Skeletal muscle satellite cell (primary cell): ENCODE measurements around the gene ITGA1.

Experiments used
- H3K27me3 ChIP-seq: 2 replicates; pipeline ENCODE4 v1.7.0; 2013; ENCODE audit warnings: low read length; ENCODE audit not compliant: control insufficient read depth, insufficient read depth
- H3K36me3 ChIP-seq: 2 replicates; pipeline ENCODE4 v1.7.0; 2013; ENCODE audit warnings: mild to moderate bottlenecking, control low read depth, low read length; ENCODE audit not compliant: insufficient read depth
- H3K4me1 ChIP-seq: 2 replicates; pipeline ENCODE4 v1.7.0; 2013; ENCODE audit warnings: low read length; ENCODE audit not compliant: control insufficient read depth, insufficient read depth
- H3K4me2 ChIP-seq: 2 replicates; pipeline ENCODE4 v1.7.0; 2013; ENCODE audit warnings: mild to moderate bottlenecking, low read length
- H3K4me3 ChIP-seq: 2 replicates; pipeline ENCODE4 v1.7.0; 2013; ENCODE audit warnings: low read length
- H3K9ac ChIP-seq: 2 replicates; pipeline ENCODE4 v1.7.0; 2013; ENCODE audit warnings: mild to moderate bottlenecking, low read depth, low read length, moderate library complexity
- H3K9me3 ChIP-seq: replicated peaks from 2 replicates; pipeline ENCODE4 v1.7.0; 2013; ENCODE audit warnings: mild to moderate bottlenecking, control low read depth, low read length

The ITGA1 gene

GRCh38 chr5:52754051-52754450 is 33.7 kb upstream of the ITGA1 start:
- no peak overlapping the region for H3K4me3 ChIP-seq
- no peaks in the 10 kb centered on the region for H3K27me3 ChIP-seq
- no peak overlapping the region for H3K4me2 ChIP-seq
- H3K9ac ChIP-seq, result no peak overlapping the region
- H3K9me3 ChIP-seq, result no peaks in the 10 kb centered on the region
- H3K36me3 ChIP-seq, result no peaks in the 10 kb centered on the region
- no peaks in the 10 kb centered on the region for H3K4me1 ChIP-seq

GRCh38 chr5:52757527-52757926 is 30.2 kb upstream of the ITGA1 start:
- Histone ChIP-seq H3K9me3 (no peaks in the 10 kb centered on the region), H3K4me1 (no peaks in the 10 kb centered on the region), H3K27me3 (no peaks in the 10 kb centered on the region), H3K4me3 (no peak overlapping the region), H3K4me2 (no peak overlapping the region), H3K9ac (no peak overlapping the region), H3K36me3 (no peaks in the 10 kb centered on the region)

GRCh38 chr5:52758014-52758413 is 29.7 kb upstream of the ITGA1 start:
- H3K4me1 ChIP-seq, result no peaks in the 10 kb centered on the region
- H3K9me3 ChIP-seq, result no peaks in the 10 kb centered on the region
- H3K27me3 ChIP-seq, result no peaks in the 10 kb centered on the region
- no peak overlapping the region for H3K4me2 ChIP-seq
- no peak overlapping the region for H3K4me3 ChIP-seq
- no peak overlapping the region for H3K9ac ChIP-seq
- no peaks in the 10 kb centered on the region for H3K36me3 ChIP-seq

- Histone ChIP-seq H3K4me1 (no peaks in the 10 kb centered on the region), H3K9ac (no peak overlapping the region), H3K4me3 (no peak overlapping the region), H3K36me3 (no peaks in the 10 kb centered on the region), H3K9me3 (no peaks in the 10 kb centered on the region), H3K4me2 (no peak overlapping the region), H3K27me3 (no peaks in the 10 kb centered on the region)
Measured at GRCh38 chr5:52759331-52759730, 28.4 kb upstream of the ITGA1 start.

GRCh38 chr5:52760695-52761366 is 26.9 kb upstream of the ITGA1 start:
- Histone ChIP-seq H3K4me2 (no peak overlapping the region), H3K4me3 (no peak overlapping the region), H3K4me1 (no peaks in the 10 kb centered on the region), H3K9me3 (no peaks in the 10 kb centered on the region), H3K27me3 (no peaks in the 10 kb centered on the region), H3K9ac (no peak overlapping the region), H3K36me3 (no peaks in the 10 kb centered on the region)

GRCh38 chr5:52767217-52767743 is 20.4 kb upstream of the ITGA1 start:
- no peaks in the 10 kb centered on the region for H3K36me3 ChIP-seq

GRCh38 chr5:52767766-52768480 is 19.8 kb upstream of the ITGA1 start:
- H3K27me3 ChIP-seq, result no peaks in the 10 kb centered on the region
- H3K4me1 ChIP-seq, result no peaks in the 10 kb centered on the region
- H3K36me3 ChIP-seq, result no peaks in the 10 kb centered on the region
- no peaks in the 10 kb centered on the region for H3K9me3 ChIP-seq
- H3K9ac ChIP-seq, result no peak overlapping the region
- no peak overlapping the region for H3K4me2 ChIP-seq
- no peak overlapping the region for H3K4me3 ChIP-seq

More at GRCh38 chr5:52767217-52767743, 20.4 kb upstream of the ITGA1 start:
- Histone ChIP-seq H3K9me3 (no peaks in the 10 kb centered on the region), H3K4me3 (no peak overlapping the region), H3K9ac (no peak overlapping the region), H3K4me2 (no peak overlapping the region), H3K27me3 (no peaks in the 10 kb centered on the region), H3K4me1 (no peaks in the 10 kb centered on the region)

- no peak overlapping the region for H3K4me2 ChIP-seq
- H3K9me3 ChIP-seq, result no peaks in the 10 kb centered on the region
- H3K4me3 ChIP-seq, result no peak overlapping the region
- no peaks in the 10 kb centered on the region for H3K27me3 ChIP-seq
- H3K36me3 ChIP-seq, result no peaks in the 10 kb centered on the region
- no peak overlapping the region for H3K9ac ChIP-seq
- no peaks in the 10 kb centered on the region for H3K4me1 ChIP-seq
Measured at GRCh38 chr5:52769061-52769460, 18.7 kb upstream of the ITGA1 start.

GRCh38 chr5:52770287-52770939 is 17.3 kb upstream of the ITGA1 start:
- no peaks in the 10 kb centered on the region for H3K4me1 ChIP-seq
- H3K9ac ChIP-seq, result no peak overlapping the region

GRCh38 chr5:52771343-52772039 is 16.2 kb upstream of the ITGA1 start:
- H3K4me1 ChIP-seq, result no peaks in the 10 kb centered on the region
- no peak overlapping the region for H3K4me3 ChIP-seq
- no peaks in the 10 kb centered on the region for H3K36me3 ChIP-seq
- no peak overlapping the region for H3K9ac ChIP-seq
- no peak overlapping the region for H3K4me2 ChIP-seq
- no peaks in the 10 kb centered on the region for H3K27me3 ChIP-seq
- H3K9me3 ChIP-seq, result no peaks in the 10 kb centered on the region

More at GRCh38 chr5:52770287-52770939, 17.3 kb upstream of the ITGA1 start:
- no peak overlapping the region for H3K4me3 ChIP-seq
- H3K4me2 ChIP-seq, result no peak overlapping the region
- no peaks in the 10 kb centered on the region for H3K9me3 ChIP-seq
- H3K27me3 ChIP-seq, result no peaks in the 10 kb centered on the region
- no peaks in the 10 kb centered on the region for H3K36me3 ChIP-seq

GRCh38 chr5:52772668-52773067 is 15.0 kb upstream of the ITGA1 start:
- H3K4me1 ChIP-seq, result no peaks in the 10 kb centered on the region

More at GRCh38 chr5:52772668-52773067, 15.0 kb upstream of the ITGA1 start:
- H3K36me3 ChIP-seq, result no peaks in the 10 kb centered on the region
- no peak overlapping the region for H3K9ac ChIP-seq
- H3K9me3 ChIP-seq, result no peaks in the 10 kb centered on the region
- H3K4me2 ChIP-seq, result no peak overlapping the region
- no peak overlapping the region for H3K4me3 ChIP-seq
- no peaks in the 10 kb centered on the region for H3K27me3 ChIP-seq
